ENCODE results near the gene NEDD4L. TPM values are rescaled to one million over a fixed set of nuclear protein-coding genes. Genes with fewer than 3 reads are reported as not detected.

NEDD4L gene
- total RNA-seq, 1 donor from 2014 or later = 135 TPM

GRCh38 chr18:58298251-58299134, 254.5 kb downstream of the NEDD4L start:
- DNase-seq (ENCODE audit: low spot score in 2 of 2, unreplicated experiment in 2 of 2) = no peak
- no peak overlapping the region for H3K27ac Mint-ChIP-seq
- TF ChIP-seq CTCF (IDR thresholded peaks at IDR 0.05; ENCODE audit: unreplicated experiment) = no peak
- H3K36me3 Mint-ChIP-seq = no peaks in the 10 kb centered on the region
- H3K4me1 Mint-ChIP-seq = no peaks in the 10 kb centered on the region
- H3K9me3 Mint-ChIP-seq = no peaks in the 10 kb centered on the region
- H3K27me3 Mint-ChIP-seq (ENCODE audit: low read depth) = no peaks in the 10 kb centered on the region
- H3K4me3 Mint-ChIP-seq = no peak overlapping the region

- no peaks in the 10 kb centered on the region for H3K4me1 Mint-ChIP-seq
- H3K36me3 Mint-ChIP-seq = no peaks in the 10 kb centered on the region
- no peak for TF ChIP-seq CTCF (IDR thresholded peaks at IDR 0.05; ENCODE audit: unreplicated experiment)
- DNase-seq (ENCODE audit: low spot score in 2 of 2, unreplicated experiment in 2 of 2) = no peak
- H3K9me3 Mint-ChIP-seq = no peaks in the 10 kb centered on the region
- no peak overlapping the region for H3K4me3 Mint-ChIP-seq
- H3K27me3 Mint-ChIP-seq (ENCODE audit: low read depth) = no peaks in the 10 kb centered on the region
- no peak overlapping the region for H3K27ac Mint-ChIP-seq
Observed at GRCh38 chr18:58299135-58299473, 255.1 kb downstream of the NEDD4L start.

- TF ChIP-seq CTCF (IDR thresholded peaks at IDR 0.05; ENCODE audit: unreplicated experiment) = no peak
- peaks cover 2% of the 10 kb centered on the region for H3K36me3 Mint-ChIP-seq
- peaks cover 2% of the 10 kb centered on the region for H3K9me3 Mint-ChIP-seq
Observed at GRCh38 chr18:58299936-58300335, 255.9 kb downstream of the NEDD4L start.

GRCh38 chr18:58300867-58301266, 256.8 kb downstream of the NEDD4L start:
- TF ChIP-seq CTCF (IDR thresholded peaks at IDR 0.05; ENCODE audit: unreplicated experiment) = no peak
- Mint-ChIP-seq H3K9me3 (peaks cover 5% of the 10 kb centered on the region), H3K4me1 (no peaks in the 10 kb centered on the region), H3K27me3 (ENCODE audit: low read depth) (no peaks in the 10 kb centered on the region), H3K27ac (no peak overlapping the region), H3K4me3 (no peak overlapping the region), H3K36me3 (peaks cover 6% of the 10 kb centered on the region)
- DNase-seq (ENCODE audit: low spot score in 2 of 2, unreplicated experiment in 2 of 2) = no peak

More at GRCh38 chr18:58299936-58300335, 255.9 kb downstream of the NEDD4L start:
- no peak for DNase-seq (ENCODE audit: low spot score in 2 of 2, unreplicated experiment in 2 of 2)
- Mint-ChIP-seq H3K27me3 (ENCODE audit: low read depth) (no peaks in the 10 kb centered on the region), H3K4me3 (no peak overlapping the region), H3K27ac (no peak overlapping the region), H3K4me1 (no peaks in the 10 kb centered on the region)

- no peaks in the 10 kb centered on the region for H3K4me1 Mint-ChIP-seq
- H3K36me3 Mint-ChIP-seq = peaks cover 8% of the 10 kb centered on the region
- H3K27ac Mint-ChIP-seq = no peak overlapping the region
- H3K9me3 Mint-ChIP-seq = peaks cover 7% of the 10 kb centered on the region
- no peaks in the 10 kb centered on the region for H3K27me3 Mint-ChIP-seq (ENCODE audit: low read depth)
- no peak overlapping the region for H3K4me3 Mint-ChIP-seq
- DNase-seq (ENCODE audit: low spot score in 2 of 2, unreplicated experiment in 2 of 2) = no peak
- no peak for TF ChIP-seq CTCF (IDR thresholded peaks at IDR 0.05; ENCODE audit: unreplicated experiment)
Observed at GRCh38 chr18:58302811-58303210, 258.8 kb downstream of the NEDD4L start.
